HepG2 (cell line): ENCODE results near the gene CCL27. TPM values are rescaled to one million over a fixed set of nuclear protein-coding genes. Genes with fewer than 3 reads are reported as not detected.
A peak's percentile ranks its signal among the peaks of the same experiment; 100 is the strongest.

Experiments used
- AKNA ChIP-seq: sonication (generic); formaldehyde crosslinking; IDR thresholded peaks from 2 replicates; pipeline ENCODE4 v1.4.0; 2020; ENCODE audit warnings: missing genetic modification reagents, borderline replicate concordance
- CTCF ChIP-seq: sonication (generic); formaldehyde crosslinking; IDR thresholded peaks from 2 replicates; pipeline ENCODE4 v1.5.0; 2020; ENCODE audit warnings: mild to moderate bottlenecking, missing genetic modification reagents, moderate library complexity
- E2F5 ChIP-seq: sonication (generic); formaldehyde crosslinking; conservative IDR thresholded peaks from 2 replicates; pipeline ENCODE4 v1.4.0; 2020; ENCODE audit warnings: missing genetic modification reagents
- FOXJ3 ChIP-seq: sonication (generic); formaldehyde crosslinking; IDR thresholded peaks from 2 replicates; pipeline ENCODE4 v1.4.0; 2020; ENCODE audit warnings: missing genetic modification reagents, mild to moderate bottlenecking, borderline replicate concordance
- GPN1 ChIP-seq: sonication (generic); formaldehyde crosslinking; IDR thresholded peaks from 2 replicates; pipeline ENCODE4 v1.5.1; 2020; ENCODE audit warnings: missing genetic modification reagents, borderline replicate concordance
- HMG20A ChIP-seq: IDR thresholded peaks from 2 replicates; pipeline ENCODE4 v1.6.1; 2016; ENCODE audit warnings: borderline replicate concordance
- IKZF4 ChIP-seq: sonication (generic); formaldehyde crosslinking; IDR thresholded peaks from 2 replicates; pipeline ENCODE4 v1.5.1; 2020; ENCODE audit warnings: borderline replicate concordance, mild to moderate bottlenecking, low read depth, missing genetic modification reagents; ENCODE audit errors: not compliant biosample characterization
- MYNN ChIP-seq: sonication (generic); formaldehyde crosslinking; IDR thresholded peaks from 2 replicates; pipeline ENCODE4 v1.4.0; 2020; ENCODE audit warnings: mild to moderate bottlenecking, low read depth, missing genetic modification reagents
- NFE2L1 ChIP-seq: sonication (generic); formaldehyde crosslinking; IDR thresholded peaks from 2 replicates; pipeline ENCODE4 v1.4.0; 2020; ENCODE audit warnings: missing genetic modification reagents, mild to moderate bottlenecking, borderline replicate concordance
- PHF5A ChIP-seq: IDR thresholded peaks from one replicate; pipeline ENCODE4 v1.6.1; 2018; ENCODE audit warnings: low read depth, missing genetic modification reagents; ENCODE audit not compliant: unreplicated experiment
- SALL2 ChIP-seq: sonication (generic); formaldehyde crosslinking; IDR thresholded peaks from 2 replicates; pipeline ENCODE4 v1.8.1; 2023; ENCODE audit warnings: mild to moderate bottlenecking, missing genetic modification reagents, inconsistent platforms
- TOE1 ChIP-seq: sonication (generic); formaldehyde crosslinking; IDR thresholded peaks from 2 replicates; pipeline ENCODE4 v1.4.0; 2020; ENCODE audit warnings: mild to moderate bottlenecking, missing genetic modification reagents
- ZNF235 ChIP-seq: sonication (generic); formaldehyde crosslinking; IDR thresholded peaks from 2 replicates; pipeline ENCODE4 v1.8.1; 2023; ENCODE audit warnings: mild to moderate bottlenecking, missing genetic modification reagents, borderline replicate concordance
- ZNF24 ChIP-seq: fragments of 450-650 bp; IDR thresholded peaks from 2 replicates; pipeline ENCODE4 v1.6.1; 2017; ENCODE audit warnings: antibody characterized with exemption, mild to moderate bottlenecking
- ZNF329 ChIP-seq: sonication (generic); formaldehyde crosslinking; IDR thresholded peaks from 2 replicates; pipeline ENCODE4 v1.9.0; 2021; ENCODE audit warnings: low read depth, mild to moderate bottlenecking, missing genetic modification reagents
- ZNF770 ChIP-seq: sonication (generic); formaldehyde crosslinking; IDR thresholded peaks from 2 replicates; pipeline ENCODE4 v1.5.0; 2020; ENCODE audit warnings: mild to moderate bottlenecking, missing genetic modification reagents
- ZNF788 ChIP-seq: sonication (generic); formaldehyde crosslinking; IDR thresholded peaks from 2 replicates; pipeline ENCODE4 v1.5.0; 2020; ENCODE audit warnings: mild to moderate bottlenecking, missing genetic modification reagents, borderline replicate concordance
- polyA plus RNA-seq, 8 experiments: library from polyadenylated mRNA; depleted of rRNA in 3 of 8; stranded (reverse) in 7 of 8; unstranded in 1 of 8; fragments of >200 nt; fragmentation: Illumina TruSeq in 4 of 8; extraction: Trizol in 4 of 8; gene quantifications; 2 replicates each; pipeline versions ENCODE4 v1.2.1 to v1.2.3, GENCODE V29; 2011 to 2016; ENCODE audit warnings: low read depth in 4 of 8, missing spikeins in 1 of 8, mixed read lengths in 1 of 8; ENCODE audit not compliant: insufficient read depth in 1 of 8
- total RNA-seq, 5 experiments: library from RNA; depleted of rRNA; stranded (reverse); fragments of >200 nt; fragmentation: Illumina TruSeq; extraction: Trizol; gene quantifications; 2 replicates each; pipeline ENCODE4 v1.2.3, GENCODE V29; 2016; ENCODE audit warnings: low read depth in 1 of 5
- TF ChIP-seq, protein P1 (sequence below): sonication (generic); formaldehyde crosslinking; IDR thresholded peaks from 2 replicates; pipeline ENCODE4 v1.8.1; 2023; ENCODE audit warnings: missing genetic modification reagents, mild to moderate bottlenecking, borderline replicate concordance

Gene CCL27
- total and polyA plus RNA-seq, 2 of the 13 experiments (the other 11 are each of a cell fraction or from before 2014, with no cell fraction given) = not detected

GRCh38 chr9:34651876-34652601 is 10.4 kb downstream of the CCL27 start, which contains the start of gene IL11RA (continued):
- TF ChIP-seq CTCF = peak; percentile 62
- TF ChIP-seq ZNF329 (CRISPR knock-in tag) = no peak
- TF ChIP-seq MYNN = no peak
- no peak for TF ChIP-seq AKNA (CRISPR knock-in tag)
- TF ChIP-seq ZNF235 (CRISPR knock-in tag) = 0 out of 2 replicates have a peak, but pooled peaks have one; percentile 39
- no peak for TF ChIP-seq ZNF24
- TF ChIP-seq E2F5 (CRISPR knock-in tag) = 0 out of 2 replicates have a peak, but pooled peaks have one; percentile 47
- TF ChIP-seq FOXJ3 = no peak
- no peak for TF ChIP-seq HMG20A (CRISPR knock-in tag)
- TF ChIP-seq GPN1 (CRISPR knock-in tag) = no peak
- TF ChIP-seq PHF5A (CRISPR knock-in tag) = peak; percentile 38
- peak; percentile 37; the same call in 1 of the 2 replicates for TF ChIP-seq SALL2 (CRISPR knock-in tag)
- TF ChIP-seq IKZF4 (CRISPR knock-in tag) = no peak
- no peak for TF ChIP-seq NFE2L1
- TF ChIP-seq ZNF788 (CRISPR knock-in tag) = peak; percentile 80; the same call in 1 of the 2 replicates
- TF ChIP-seq TOE1 (CRISPR knock-in tag) = no peak
- TF ChIP-seq, protein P1, sequence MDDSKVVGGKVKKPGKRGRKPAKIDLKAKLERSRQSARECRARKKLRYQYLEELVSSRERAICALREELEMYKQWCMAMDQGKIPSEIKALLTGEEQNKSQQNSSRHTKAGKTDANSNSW (CRISPR knock-in tag) = no peak
- peak; percentile 79 for TF ChIP-seq ZNF770 (CRISPR knock-in tag)
